H9 (cell line): ENCODE results near the gene CYP1B1. TPM values are rescaled to one million over a fixed set of nuclear protein-coding genes. Genes with fewer than 3 reads are reported as not detected.

Experiments used
- DNase-seq: peaks from one replicate; pipeline ENCODE4 v3.0.0-alpha.2; 2017
- H2AFZ ChIP-seq: one replicate; pipeline ENCODE4 v1.6.1; 2013; ENCODE audit warnings: mild to moderate bottlenecking, low read length, control low read depth, moderate library complexity
- H2AK5ac ChIP-seq: 2 replicates; pipeline ENCODE4 v1.6.1; 2013; ENCODE audit warnings: low read length, control low read depth, mixed read lengths; ENCODE audit not compliant: insufficient read length
- H2BK120ac ChIP-seq: one replicate; pipeline ENCODE4 v1.6.1; 2013; ENCODE audit warnings: low read depth, mild to moderate bottlenecking, low read length, control low read depth, inconsistent platforms; ENCODE audit not compliant: poor library complexity, severe bottlenecking
- H2BK12ac ChIP-seq: 2 replicates; pipeline ENCODE4 v1.6.1; 2013; ENCODE audit warnings: low read length, control low read depth, mixed read lengths, low read depth; ENCODE audit not compliant: insufficient read length
- H2BK15ac ChIP-seq: 2 replicates; pipeline ENCODE4 v1.6.1; 2013; ENCODE audit warnings: low read depth, low read length, control low read depth
- H2BK20ac ChIP-seq: one replicate; pipeline ENCODE4 v1.6.1; 2013; ENCODE audit warnings: low read depth, mild to moderate bottlenecking, low read length, control low read depth, inconsistent platforms; ENCODE audit not compliant: poor library complexity, severe bottlenecking
- H2BK5ac ChIP-seq: 2 replicates; pipeline ENCODE4 v1.6.1; 2013; ENCODE audit warnings: low read length, control low read depth, mixed read lengths; ENCODE audit not compliant: insufficient read length
- H3K14ac ChIP-seq: 2 replicates; pipeline ENCODE4 v1.6.1; 2013; ENCODE audit warnings: low read length, control low read depth; ENCODE audit not compliant: insufficient read depth
- H3K18ac ChIP-seq: 2 replicates; pipeline ENCODE4 v1.6.1; 2013; ENCODE audit warnings: low read depth, mild to moderate bottlenecking, mixed read lengths, low read length, control low read depth; ENCODE audit not compliant: insufficient read length
- H3K23ac ChIP-seq: 2 replicates; pipeline ENCODE4 v1.6.1; 2013; ENCODE audit warnings: low read length, control low read depth, mixed read lengths, low read depth; ENCODE audit not compliant: insufficient read length
- H3K23me2 ChIP-seq: 2 replicates; pipeline ENCODE4 v1.6.1; 2013; ENCODE audit warnings: low read depth, mild to moderate bottlenecking, mixed read lengths, low read length, control low read depth; ENCODE audit not compliant: insufficient read length, poor library complexity, severe bottlenecking
- H3K27ac ChIP-seq: 2 replicates; pipeline ENCODE4 v1.5.1; 2013; ENCODE audit warnings: low read length, control low read depth, mixed read lengths, low read depth; ENCODE audit not compliant: insufficient read length
- H3K27me3 ChIP-seq: 2 replicates; pipeline ENCODE4 v1.6.1; 2013; ENCODE audit warnings: low read length, control low read depth, inconsistent platforms; ENCODE audit not compliant: insufficient read depth
- H3K4ac ChIP-seq: 2 replicates; pipeline ENCODE4 v1.6.1; 2013; ENCODE audit warnings: low read depth, mild to moderate bottlenecking, control low read depth, inconsistent platforms, low read length, moderate library complexity
- H3K4me1 ChIP-seq: 2 replicates; pipeline ENCODE4 v1.6.1; 2013; ENCODE audit warnings: low read length, control low read depth, inconsistent platforms; ENCODE audit not compliant: insufficient read depth
- H3K4me2 ChIP-seq: 2 replicates; pipeline ENCODE4 v1.6.1; 2013; ENCODE audit warnings: low read length, control low read depth, mixed read lengths; ENCODE audit not compliant: insufficient read length, insufficient read depth
- H3K56ac ChIP-seq: 2 replicates; pipeline ENCODE4 v1.6.1; 2013; ENCODE audit warnings: low read depth, mild to moderate bottlenecking, mixed read lengths, low read length, control low read depth; ENCODE audit not compliant: insufficient read length
- H3K79me1 ChIP-seq: 2 replicates; pipeline ENCODE4 v1.6.1; 2013; ENCODE audit warnings: low read depth, mild to moderate bottlenecking, moderate library complexity, low read length, control low read depth, inconsistent platforms; ENCODE audit not compliant: insufficient read depth, poor library complexity, severe bottlenecking
- H3K79me2 ChIP-seq: 2 replicates; pipeline ENCODE4 v1.6.1; 2013; ENCODE audit warnings: low read length, control low read depth, inconsistent platforms; ENCODE audit not compliant: insufficient read depth
- H3K9ac ChIP-seq: 2 replicates; pipeline ENCODE4 v1.6.1; 2013; ENCODE audit warnings: low read length, control low read depth, mixed read lengths; ENCODE audit not compliant: insufficient read length; ENCODE audit errors: extremely low read depth
- H3K9me3 ChIP-seq: one replicate; pipeline ENCODE4 v1.6.1; 2013; ENCODE audit warnings: low read depth, low read length, inconsistent platforms; ENCODE audit not compliant: control insufficient read depth
- H3T11ph ChIP-seq: one replicate; pipeline ENCODE4 v1.6.1; 2013; ENCODE audit warnings: mild to moderate bottlenecking, low read length, control low read depth, inconsistent platforms
- H4K20me1 ChIP-seq: one replicate; pipeline ENCODE4 v1.6.1; 2013; ENCODE audit not compliant: control insufficient read depth, insufficient read length, insufficient read depth
- H4K5ac ChIP-seq: 2 replicates; pipeline ENCODE4 v1.6.1; 2013; ENCODE audit warnings: low read depth, mild to moderate bottlenecking, mixed read lengths, low read length, control low read depth; ENCODE audit not compliant: insufficient read length
- H4K8ac ChIP-seq: replicated peaks from 2 replicates; pipeline ENCODE4 v1.6.1; 2013; ENCODE audit warnings: low read length, control low read depth, mixed read lengths, low read depth; ENCODE audit not compliant: insufficient read length
- H4K91ac ChIP-seq: 2 replicates; pipeline ENCODE4 v1.6.1; 2013; ENCODE audit warnings: low read depth, mild to moderate bottlenecking, moderate library complexity, mixed read lengths, low read length, control low read depth; ENCODE audit not compliant: insufficient read length
- H3K27ac Mint-ChIP-seq, 3 experiments: 2 replicates in 2 of 3; 3 replicates in 1 of 3; pipeline ENCODE4 v1.8.0; 2020 to 2021; ENCODE audit warnings: mixed read lengths in 3 of 3, mild to moderate bottlenecking in 1 of 3, moderate library complexity in 1 of 3
- H3K27me3 Mint-ChIP-seq: 2 replicates; pipeline ENCODE4 v1.8.0; 2021; ENCODE audit warnings: low read depth, mild to moderate bottlenecking, moderate library complexity, mixed read lengths
- H3K36me3 Mint-ChIP-seq, 3 experiments: 2 replicates in 2 of 3; 3 replicates in 1 of 3; pipeline ENCODE4 v1.8.0; 2020 to 2021; ENCODE audit warnings: low read depth in 3 of 3, mixed read lengths in 3 of 3; ENCODE audit not compliant: insufficient read depth in 1 of 3
- H3K4me1 Mint-ChIP-seq, 2 experiments: 2 replicates each; pipeline ENCODE4 v1.8.0; 2020; ENCODE audit warnings: mixed read lengths in 2 of 2
- H3K4me3 Mint-ChIP-seq, 2 experiments: 2 replicates in 1 of 2; 3 replicates in 1 of 2; pipeline ENCODE4 v1.8.0; 2020 to 2021; ENCODE audit warnings: mild to moderate bottlenecking in 2 of 2, mixed read lengths in 2 of 2, moderate library complexity in 1 of 2
- H3K9me3 Mint-ChIP-seq, 2 experiments: 2 replicates in 1 of 2; 3 replicates in 1 of 2; pipeline ENCODE4 v1.8.0; 2020; ENCODE audit warnings: mild to moderate bottlenecking in 2 of 2, mixed read lengths in 2 of 2, moderate library complexity in 1 of 2
- CTCF ChIP-seq: fragments of 200-600 bp; sonication (generic); conservative IDR thresholded peaks from 3 replicates; pipeline ENCODE4 v1.8.0; 2021; ENCODE audit warnings: antibody characterized with exemption, mild to moderate bottlenecking
- WGBS: extraction: QIAGEN DNeasy Blood & Tissue Kit; methylation state at CpG from one replicate; pipeline ENCODE4 v1.1.7; 2013; ENCODE audit warnings: missing lambda C conversion rate, low lambda C conversion rate, mixed read lengths; ENCODE audit not compliant: insufficient read length; ENCODE audit errors: extremely low coverage; 5-methylcytosine and 5-hydroxymethylcytosine counted together
- total RNA-seq: library from RNA; stranded (reverse); gene quantifications from 2 replicates; pipeline ENCODE4 v1.2.1, GENCODE V29; 2021

Gene CYP1B1
- total RNA-seq, 1 experiment from 2014 or later: 2.7 TPM

DNA sequence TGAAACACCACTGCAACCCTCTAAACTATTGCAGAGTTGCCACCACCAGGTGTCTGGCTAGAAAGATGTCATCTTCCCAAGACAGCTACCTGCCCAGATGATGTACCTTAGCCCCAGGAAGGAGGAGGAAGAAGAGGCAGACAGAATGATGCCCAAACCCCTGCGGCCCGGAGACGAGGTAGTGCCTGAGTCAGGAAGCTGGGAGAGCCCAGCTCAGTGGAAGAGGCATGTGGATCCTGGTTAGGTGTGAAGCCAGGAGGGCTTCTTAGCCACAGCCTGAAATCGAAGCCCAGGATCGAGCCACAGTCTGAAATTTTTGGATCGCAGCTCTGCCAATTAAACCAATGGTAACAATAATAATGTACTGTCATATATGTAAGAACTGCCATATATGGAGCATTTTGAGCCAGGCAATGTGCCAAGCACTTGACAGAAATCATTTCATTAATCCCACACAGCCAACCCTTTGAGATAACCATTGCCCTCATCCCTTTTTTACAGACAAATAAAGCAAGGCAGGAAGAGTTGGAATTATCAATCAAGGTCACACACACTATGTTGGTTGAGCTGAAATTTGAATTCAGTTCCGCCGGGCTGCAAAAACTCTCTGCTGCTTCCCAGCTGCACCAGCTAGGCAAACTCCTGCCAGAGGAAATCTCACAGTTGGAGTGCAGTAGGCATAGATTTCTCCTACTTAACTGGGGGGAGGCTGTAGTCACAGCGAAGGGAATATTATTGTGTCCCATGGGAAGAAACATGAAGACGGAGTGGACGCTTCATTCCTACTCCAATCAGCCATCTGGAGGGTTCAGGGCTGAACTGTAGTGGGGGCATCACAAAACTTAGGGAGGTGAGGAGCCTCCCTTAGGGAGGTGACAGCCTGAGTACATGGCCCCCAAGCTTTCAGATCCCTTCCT, 19.4 kb upstream of the CYP1B1 start:
- H3K79me2 ChIP-seq: no peaks in the 10 kb centered on the region
- H3K27me3 ChIP-seq: peaks cover 5% of the 10 kb centered on the region; the same call in 1 of the 2 replicates
- H3K23me2 ChIP-seq: peaks cover 3% of the 10 kb centered on the region
- no peak overlapping the region for H2BK120ac ChIP-seq
- no peak for TF ChIP-seq CTCF
- H3K14ac ChIP-seq: no peak overlapping the region
- H3K4ac ChIP-seq: no peak overlapping the region
- no peak overlapping the region for H3K18ac ChIP-seq
- H3K4me1 Mint-ChIP-seq: peaks cover 77 to 78% of the 10 kb centered on the region in 2 experiments
- no peak overlapping the region for H3K56ac ChIP-seq
- H2BK15ac ChIP-seq: no peak overlapping the region
- H3K27ac Mint-ChIP-seq: no peak overlapping the region
- H2BK12ac ChIP-seq: no peak overlapping the region
- no peak overlapping the region for H2AK5ac ChIP-seq
- H4K5ac ChIP-seq: no peak overlapping the region
- WGBS: no CpG with 5 or more reads among the region's 11 CpGs
- H2BK20ac ChIP-seq: no peak overlapping the region
- H3K4me2 ChIP-seq: no peak overlapping the region
- H3K27ac ChIP-seq: no peak overlapping the region
- H3K23ac ChIP-seq: no peak overlapping the region
- no peaks in the 10 kb centered on the region for H3K36me3 Mint-ChIP-seq
- H2BK5ac ChIP-seq: no peak overlapping the region
- H2AFZ ChIP-seq: no peak overlapping the region
- no peaks in the 10 kb centered on the region; a peak in 1 of 5 replicates for H3K9me3 Mint-ChIP-seq
- H3K4me3 Mint-ChIP-seq: no peak overlapping the region
- H4K8ac ChIP-seq: no peak overlapping the region
- H3K4me1 ChIP-seq: peaks cover 17% of the 10 kb centered on the region; the same call in 1 of the 2 replicates
- no peak overlapping the region for H4K91ac ChIP-seq
- peaks cover 73% of the 10 kb centered on the region for H3K27me3 Mint-ChIP-seq
- no peak overlapping the region for H3K9ac ChIP-seq
- no peak overlapping the region for H3T11ph ChIP-seq
- no peaks in the 10 kb centered on the region for H3K79me1 ChIP-seq
- no peak for DNase-seq
- H4K20me1 ChIP-seq: no peaks in the 10 kb centered on the region
- no peaks in the 10 kb centered on the region for H3K9me3 ChIP-seq
